CD14-positive monocyte (primary cell): ENCODE measurements around the gene TRAPPC10. TPM values are rescaled to one million over a fixed set of nuclear protein-coding genes. Genes with fewer than 3 reads are reported as not detected.

Source experiments
- DNase-seq, 3 donors: peaks; one replicate each; pipeline ENCODE4 v3.0.0-alpha.2; 2011 to 2022
- H2AFZ ChIP-seq: 2 replicates; pipeline ENCODE4 v1.6.0; 2012; ENCODE audit warnings: mild to moderate bottlenecking, low read depth, low read length, inconsistent platforms; ENCODE audit not compliant: insufficient read depth, poor library complexity, severe bottlenecking
- H3K27ac ChIP-seq, 2 donors: 1 replicate in 1 of 2; 2 replicates in 1 of 2; pipeline ENCODE4 v1.5.1; 2012 to 2013; ENCODE audit warnings: low read length in 2 of 2, control low read depth in 1 of 2, inconsistent platforms in 1 of 2, low read depth in 1 of 2, mild to moderate bottlenecking in 1 of 2
- H3K27me3 ChIP-seq, 2 donors: one replicate each; pipeline versions ENCODE4 v1.6.0 to v1.6.1; 2011 to 2013; ENCODE audit warnings: low read length in 2 of 2; ENCODE audit not compliant: control insufficient read depth in 2 of 2, insufficient read depth in 2 of 2
- H3K36me3 ChIP-seq, 2 donors: replicated peaks in 1 of 2; 1 replicate in 1 of 2; 2 replicates in 1 of 2; pipeline versions ENCODE4 v1.5.1 to v1.6.1; 2012 to 2013; ENCODE audit warnings: low read length in 2 of 2, control low read depth in 1 of 2, inconsistent platforms in 1 of 2, mild to moderate bottlenecking in 1 of 2; ENCODE audit not compliant: insufficient read depth in 2 of 2, control insufficient read depth in 1 of 2
- H3K4me1 ChIP-seq, 2 donors: 1 replicate in 1 of 2; 2 replicates in 1 of 2; pipeline versions ENCODE4 v1.5.1 to v1.6.1; 2012 to 2013; ENCODE audit warnings: low read length in 2 of 2, control low read depth in 1 of 2, inconsistent platforms in 1 of 2, mild to moderate bottlenecking in 1 of 2, moderate library complexity in 1 of 2; ENCODE audit not compliant: insufficient read depth in 2 of 2, control insufficient read depth in 1 of 2
- H3K4me2 ChIP-seq: replicated peaks from 2 replicates; pipeline ENCODE3; 2012; ENCODE audit warnings: low read length, moderate library complexity, mild to moderate bottlenecking; ENCODE audit not compliant: poor library complexity, severe bottlenecking; ENCODE audit errors: extremely low read depth
- H3K4me3 ChIP-seq, 3 experiments: fragments of 200-600 bp in 1 of 3; sonication (generic) in 1 of 3; replicated peaks in 1 of 3; 1 replicate in 2 of 3; 2 replicates in 1 of 3; pipeline ENCODE4 v1.5.1; 2011 to 2013; ENCODE audit warnings: low read length in 3 of 3, mild to moderate bottlenecking in 3 of 3, control low read depth in 2 of 3, low read depth in 2 of 3, inconsistent platforms in 1 of 3, moderate library complexity in 1 of 3
- H3K79me2 ChIP-seq: 2 replicates; pipeline ENCODE4 v1.6.0; 2012; ENCODE audit warnings: mild to moderate bottlenecking, control low read depth, inconsistent platforms, low read length, moderate library complexity; ENCODE audit not compliant: insufficient read depth
- H3K9ac ChIP-seq: 2 replicates; pipeline ENCODE4 v1.6.0; 2017; ENCODE audit warnings: low read length, mild to moderate bottlenecking; ENCODE audit not compliant: insufficient read depth, poor library complexity, severe bottlenecking
- H3K9me3 ChIP-seq, 2 donors: replicated peaks in 1 of 2; 1 replicate in 1 of 2; 2 replicates in 1 of 2; pipeline versions ENCODE4 v1.5.1 to v1.6.1; 2012 to 2013; ENCODE audit warnings: low read length in 2 of 2, control low read depth in 1 of 2; ENCODE audit not compliant: control insufficient read depth in 1 of 2, insufficient read depth in 1 of 2
- H4K20me1 ChIP-seq: 2 replicates; pipeline ENCODE4 v1.6.0; 2012; ENCODE audit warnings: mild to moderate bottlenecking, low read length, control low read depth, moderate library complexity; ENCODE audit not compliant: insufficient read depth
- H3K27ac Mint-ChIP-seq, 7 donors: one replicate each; pipeline ENCODE4 v1.8.0; 2020; ENCODE audit warnings: mild to moderate bottlenecking in 7 of 7, mixed read lengths in 7 of 7, moderate library complexity in 6 of 7, inconsistent platforms in 2 of 7
- H3K27me3 Mint-ChIP-seq, 3 donors: one replicate each; pipeline ENCODE4 v1.8.0; 2021 to 2022; ENCODE audit warnings: low read depth in 3 of 3, mild to moderate bottlenecking in 3 of 3, mixed read lengths in 3 of 3, moderate library complexity in 3 of 3, inconsistent platforms in 1 of 3
- H3K36me3 Mint-ChIP-seq, 2 donors: one replicate each; pipeline ENCODE4 v1.8.0; 2020; ENCODE audit warnings: mixed read lengths in 2 of 2, inconsistent platforms in 1 of 2, mild to moderate bottlenecking in 1 of 2
- H3K4me1 Mint-ChIP-seq: one replicate; pipeline ENCODE4 v1.8.0; 2020; ENCODE audit warnings: mild to moderate bottlenecking, mixed read lengths
- H3K4me3 Mint-ChIP-seq, 2 donors: one replicate each; pipeline ENCODE4 v1.8.0; 2020; ENCODE audit warnings: mild to moderate bottlenecking in 2 of 2, mixed read lengths in 2 of 2, moderate library complexity in 1 of 2
- H3K9me3 Mint-ChIP-seq, 7 donors: one replicate each; pipeline ENCODE4 v1.8.0; 2020 to 2022; ENCODE audit warnings: mixed read lengths in 7 of 7, mild to moderate bottlenecking in 6 of 7, moderate library complexity in 6 of 7, inconsistent platforms in 2 of 7
- CTCF ChIP-seq: fragments of 200-600 bp; IDR thresholded peaks from one replicate; pipeline ENCODE4 v1.8.0; 2022; ENCODE audit warnings: antibody characterized with exemption, mild to moderate bottlenecking
- WGBS: methylation state at CpG from one replicate; pipeline ENCODE4 v1.1.5; 2013; ENCODE audit warnings: missing lambda C conversion rate; ENCODE audit not compliant: insufficient coverage; 5-methylcytosine and 5-hydroxymethylcytosine counted together
- intact Hi-C, 2 donors: fragments of 100-400 bp; cut with micrococcal nuclease; formaldehyde crosslinking; loops; one replicate each; pipeline versions ENCODE4 v1.15.0 to v1.15.1; 2023
- polyA plus RNA-seq, 3 donors: library from polyadenylated mRNA; depleted of rRNA in 1 of 3; unstranded in 2 of 3; stranded (reverse) in 1 of 3; fragments of 300-500 nt in 2 of 3; fragments of >200 nt in 1 of 3; fragmentation: Illumina TruSeq in 2 of 3; gene quantifications; 1 replicate in 2 of 3; 2 replicates in 1 of 3; pipeline ENCODE4 v1.2.3, GENCODE V29; 2012 to 2021

Gene TRAPPC10
- polyA plus RNA-seq, 3 donors = 5.9 to 40.6 (median 8.6) TPM

- 88% methylated on average over 17 of the region's 18 CpGs for WGBS
- H3K4me3 ChIP-seq = no peak overlapping the region
- H3K9me3 ChIP-seq = peaks cover 0 to 4% of the 10 kb centered on the region in 2 donors
- H3K27ac ChIP-seq = no peak overlapping the region
- H3K79me2 ChIP-seq = no peaks in the 10 kb centered on the region
- H3K27ac Mint-ChIP-seq = no peak overlapping the region
- intact Hi-C loops = loop anchor here in 1 of 2 donors (5.0 kb wide), 1 partner anchor 39 kb away; no protein-coding TSS in a partner anchor
- H3K4me2 ChIP-seq = no peak overlapping the region
- H3K27me3 Mint-ChIP-seq = peaks cover 3 to 7% (median 6%) of the 10 kb centered on the region in 3 donors
- no peaks in the 10 kb centered on the region for H3K36me3 Mint-ChIP-seq
- H4K20me1 ChIP-seq = no peaks in the 10 kb centered on the region
- TF ChIP-seq CTCF = no peak
- H3K9me3 Mint-ChIP-seq = peaks cover 0 to 9% (median 3%) of the 10 kb centered on the region in 7 donors
- no peak for DNase-seq
- H3K27me3 ChIP-seq = peaks cover 0 to 2% of the 10 kb centered on the region in 2 donors
- no peaks in the 10 kb centered on the region for H3K4me1 ChIP-seq
- H3K9ac ChIP-seq = no peak overlapping the region
- no peak overlapping the region for H3K4me3 Mint-ChIP-seq
- no peak overlapping the region for H2AFZ ChIP-seq
- no peaks in the 10 kb centered on the region for H3K4me1 Mint-ChIP-seq
- H3K36me3 ChIP-seq = no peaks in the 10 kb centered on the region
These were observed 18.6 kb upstream of the TRAPPC10 start for GRCh38 chr21:43993420-43993934.

GRCh38 chr21:43994085-43994484 lies 18.0 kb upstream of the TRAPPC10 start:
- Histone ChIP-seq H3K4me2 (no peak overlapping the region), H3K9ac (no peak overlapping the region), H2AFZ (no peak overlapping the region), H3K27me3 (peaks cover 0 to 2% of the 10 kb centered on the region in 2 donors), H3K27ac (no peak overlapping the region), H3K79me2 (no peaks in the 10 kb centered on the region), H3K36me3 (no peaks in the 10 kb centered on the region), H3K4me1 (no peaks in the 10 kb centered on the region), H3K4me3 (no peak overlapping the region), H4K20me1 (no peaks in the 10 kb centered on the region), H3K9me3 (peaks cover 0 to 4% of the 10 kb centered on the region in 2 donors)
- Mint-ChIP-seq H3K27me3 (peaks cover 3 to 6% (median 4%) of the 10 kb centered on the region in 3 donors), H3K4me3 (no peak overlapping the region), H3K36me3 (no peaks in the 10 kb centered on the region), H3K27ac (no peak overlapping the region), H3K4me1 (no peaks in the 10 kb centered on the region), H3K9me3 (peaks cover 0 to 9% (median 3%) of the 10 kb centered on the region in 7 donors)
- no peak for TF ChIP-seq CTCF
- intact Hi-C loops = loop anchor here in 1 of 2 donors (5.0 kb wide), 1 partner anchor 38 kb away; no protein-coding TSS in a partner anchor
- no peak for DNase-seq
- WGBS = 95% methylated on average over 3 of the region's 11 CpGs
